Measurements from ENCODE around the gene RAG1. TPM values are rescaled to one million over a fixed set of nuclear protein-coding genes. Genes with fewer than 3 reads are reported as not detected.

Gene RAG1
- total RNA-seq, 2 donors from 2014 or later: 0.16 to 0.27 TPM

- peaks cover under 1% of the 10 kb centered on the region for H3K36me3 Mint-ChIP-seq (ENCODE audit: low read depth)
- H3K27ac Mint-ChIP-seq: no peak overlapping the region
- H3K27me3 Mint-ChIP-seq: peaks cover 66% of the 10 kb centered on the region
- no peak overlapping the region for H3K4me3 Mint-ChIP-seq
- H3K4me1 Mint-ChIP-seq: peaks cover 10% of the 10 kb centered on the region
- ATAC-seq (no peak), DNase-seq (no peak)
- H3K9me3 ChIP-seq (ENCODE audit: control insufficient read depth, low read length, poor library complexity, severe bottlenecking): no peaks in the 10 kb centered on the region
Observed at GRCh38 chr11:36569095-36569494, 1.3 kb downstream of the RAG1 start.

DNA sequence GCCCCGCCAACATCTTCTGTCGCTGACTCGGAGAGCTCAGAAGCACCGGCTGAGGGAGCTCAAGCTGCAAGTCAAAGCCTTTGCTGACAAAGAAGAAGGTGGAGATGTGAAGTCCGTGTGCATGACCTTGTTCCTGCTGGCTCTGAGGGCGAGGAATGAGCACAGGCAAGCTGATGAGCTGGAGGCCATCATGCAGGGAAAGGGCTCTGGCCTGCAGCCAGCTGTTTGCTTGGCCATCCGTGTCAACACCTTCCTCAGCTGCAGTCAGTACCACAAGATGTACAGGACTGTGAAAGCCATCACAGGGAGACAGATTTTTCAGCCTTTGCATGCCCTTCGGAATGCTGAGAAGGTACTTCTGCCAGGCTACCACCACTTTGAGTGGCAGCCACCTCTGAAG lies 6.7 kb downstream of the RAG1 start:
- no peaks in the 10 kb centered on the region for H3K9me3 ChIP-seq (ENCODE audit: control insufficient read depth, low read length, poor library complexity, severe bottlenecking)
- H3K36me3 Mint-ChIP-seq (ENCODE audit: low read depth): peaks cover 2% of the 10 kb centered on the region
- no peaks in the 10 kb centered on the region for H3K4me1 Mint-ChIP-seq
- H3K4me3 Mint-ChIP-seq: no peak overlapping the region
- DNase-seq: no peak
- ATAC-seq: no peak
- H3K27me3 Mint-ChIP-seq: peaks cover 51% of the 10 kb centered on the region
- no peak overlapping the region for H3K27ac Mint-ChIP-seq

GRCh38 chr11:36577373-36577772 lies 9.6 kb downstream of the RAG1 start:
- no peak for ATAC-seq
- Mint-ChIP-seq H3K4me3 (no peak overlapping the region), H3K27me3 (peaks cover 35% of the 10 kb centered on the region), H3K36me3 (ENCODE audit: low read depth) (peaks cover 5% of the 10 kb centered on the region), H3K27ac (no peak overlapping the region), H3K4me1 (no peaks in the 10 kb centered on the region)
- DNase-seq: no peak
- H3K9me3 ChIP-seq (ENCODE audit: control insufficient read depth, low read length, poor library complexity, severe bottlenecking): no peaks in the 10 kb centered on the region

DNA sequence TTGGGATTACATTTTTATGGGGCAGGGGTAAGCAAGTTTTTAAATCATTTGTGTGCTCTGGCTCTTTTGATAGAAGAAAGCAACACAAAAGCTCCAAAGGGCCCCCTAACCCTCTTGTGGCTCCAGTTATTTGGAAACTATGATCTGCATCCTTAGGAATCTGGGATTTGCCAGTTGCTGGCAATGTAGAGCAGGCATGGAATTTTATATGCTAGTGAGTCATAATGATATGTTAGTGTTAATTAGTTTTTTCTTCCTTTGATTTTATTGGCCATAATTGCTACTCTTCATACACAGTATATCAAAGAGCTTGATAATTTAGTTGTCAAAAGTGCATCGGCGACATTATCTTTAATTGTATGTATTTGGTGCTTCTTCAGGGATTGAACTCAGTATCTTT lies 10.1 kb downstream of the RAG1 start:
- H3K36me3 Mint-ChIP-seq (ENCODE audit: low read depth): peaks cover 5% of the 10 kb centered on the region
- peaks cover 31% of the 10 kb centered on the region for H3K27me3 Mint-ChIP-seq
- no peaks in the 10 kb centered on the region for H3K9me3 ChIP-seq (ENCODE audit: control insufficient read depth, low read length, poor library complexity, severe bottlenecking)
- H3K27ac Mint-ChIP-seq: no peak overlapping the region
- no peak overlapping the region for H3K4me3 Mint-ChIP-seq
- no peaks in the 10 kb centered on the region for H3K4me1 Mint-ChIP-seq
- ATAC-seq (no peak), DNase-seq (no peak)

- no peak overlapping the region for H3K27ac Mint-ChIP-seq
- H3K9me3 ChIP-seq (ENCODE audit: control insufficient read depth, low read length, poor library complexity, severe bottlenecking): no peaks in the 10 kb centered on the region
- no peak overlapping the region for H3K4me3 Mint-ChIP-seq
- ATAC-seq (no peak), DNase-seq (no peak)
- H3K36me3 Mint-ChIP-seq (ENCODE audit: low read depth): peaks cover 5% of the 10 kb centered on the region
- no peaks in the 10 kb centered on the region for H3K4me1 Mint-ChIP-seq
- peaks cover 31% of the 10 kb centered on the region for H3K27me3 Mint-ChIP-seq
Observed at GRCh38 chr11:36578458-36578857, 10.7 kb downstream of the RAG1 start.

DNA sequence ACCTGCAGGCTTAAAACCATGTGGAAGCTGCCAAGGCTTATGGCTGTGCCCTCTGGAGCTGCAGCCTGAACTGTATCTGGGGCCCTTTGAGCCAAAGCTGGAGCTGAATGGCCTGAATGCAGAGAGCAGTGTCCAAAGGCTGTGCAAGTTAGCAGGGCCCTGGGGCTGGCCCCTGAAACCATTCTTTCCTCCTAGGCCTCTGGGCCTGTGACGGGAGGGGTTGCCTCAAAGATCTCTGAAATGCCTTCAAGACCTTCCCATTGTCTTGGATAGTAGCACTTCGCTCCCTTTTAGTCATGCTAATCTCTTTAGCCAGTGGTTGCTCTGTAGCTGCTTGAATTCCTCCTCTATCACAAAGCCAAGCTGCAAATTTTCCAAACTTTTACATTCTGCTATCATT lies 13.7 kb downstream of the RAG1 start:
- Mint-ChIP-seq H3K4me3 (no peak overlapping the region), H3K27ac (no peak overlapping the region), H3K36me3 (ENCODE audit: low read depth) (peaks cover 6% of the 10 kb centered on the region), H3K27me3 (peaks cover 29% of the 10 kb centered on the region), H3K4me1 (no peaks in the 10 kb centered on the region)
- H3K9me3 ChIP-seq (ENCODE audit: control insufficient read depth, low read length, poor library complexity, severe bottlenecking): no peaks in the 10 kb centered on the region
- ATAC-seq (no peak), DNase-seq (no peak)

- ATAC-seq (no peak), DNase-seq (no peak)
- Mint-ChIP-seq H3K27me3 (peaks cover 41% of the 10 kb centered on the region), H3K27ac (no peak overlapping the region), H3K4me1 (peaks cover 2% of the 10 kb centered on the region), H3K4me3 (no peak overlapping the region), H3K36me3 (ENCODE audit: low read depth) (peaks cover 6% of the 10 kb centered on the region)
- H3K9me3 ChIP-seq (ENCODE audit: control insufficient read depth, low read length, poor library complexity, severe bottlenecking): no peaks in the 10 kb centered on the region
Observed at GRCh38 chr11:36583667-36584066, 15.9 kb downstream of the RAG1 start.

- no peak overlapping the region for H3K27ac Mint-ChIP-seq
- no peak overlapping the region for H3K4me3 Mint-ChIP-seq
- H3K27me3 Mint-ChIP-seq: peaks cover 56% of the 10 kb centered on the region
- ATAC-seq (peak; percentile 44), DNase-seq (no peak)
- no peaks in the 10 kb centered on the region for H3K9me3 ChIP-seq (ENCODE audit: control insufficient read depth, low read length, poor library complexity, severe bottlenecking)
- peaks cover 3% of the 10 kb centered on the region for H3K36me3 Mint-ChIP-seq (ENCODE audit: low read depth)
- peaks cover 2% of the 10 kb centered on the region for H3K4me1 Mint-ChIP-seq
Observed at GRCh38 chr11:36586543-36586942, 18.7 kb downstream of the RAG1 start.

GRCh38 chr11:36588099-36588498 lies 20.3 kb downstream of the RAG1 start:
- no peak overlapping the region for H3K4me3 Mint-ChIP-seq
- DNase-seq (no peak), ATAC-seq (no peak)
- H3K4me1 Mint-ChIP-seq: peaks cover 2% of the 10 kb centered on the region
- peaks cover 3% of the 10 kb centered on the region for H3K36me3 Mint-ChIP-seq (ENCODE audit: low read depth)
- H3K27me3 Mint-ChIP-seq: peaks cover 66% of the 10 kb centered on the region
- H3K9me3 ChIP-seq (ENCODE audit: control insufficient read depth, low read length, poor library complexity, severe bottlenecking): no peaks in the 10 kb centered on the region
- no peak overlapping the region for H3K27ac Mint-ChIP-seq

- H3K4me3 Mint-ChIP-seq: no peak overlapping the region
- H3K36me3 Mint-ChIP-seq (ENCODE audit: low read depth): peaks cover 3% of the 10 kb centered on the region
- no peaks in the 10 kb centered on the region for H3K9me3 ChIP-seq (ENCODE audit: control insufficient read depth, low read length, poor library complexity, severe bottlenecking)
- ATAC-seq (no peak), DNase-seq (no peak)
- peaks cover 8% of the 10 kb centered on the region for H3K4me1 Mint-ChIP-seq
- H3K27me3 Mint-ChIP-seq: peaks cover 69% of the 10 kb centered on the region
- no peak overlapping the region for H3K27ac Mint-ChIP-seq
Observed at GRCh38 chr11:36590513-36590912, 22.7 kb downstream of the RAG1 start.

DNA sequence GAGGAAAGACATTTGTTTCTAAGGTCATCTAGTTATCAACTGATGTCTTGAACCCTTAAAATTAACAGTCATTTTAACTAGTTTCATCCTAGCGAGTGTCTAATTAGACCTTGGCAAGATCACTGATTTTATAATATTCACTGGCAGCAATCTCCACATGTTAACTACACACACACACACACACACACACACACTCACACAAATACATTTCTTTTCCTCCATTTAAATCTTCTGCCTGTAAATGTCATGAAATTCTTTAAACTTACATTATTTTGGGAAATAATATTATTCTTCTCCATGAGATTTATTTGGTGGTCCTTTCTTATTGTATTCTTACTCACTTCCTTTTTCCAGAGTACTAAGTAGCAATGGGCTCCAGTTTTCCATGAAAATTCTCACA lies 23.6 kb downstream of the RAG1 start:
- Mint-ChIP-seq H3K27me3 (peaks cover 64% of the 10 kb centered on the region), H3K4me1 (peaks cover 8% of the 10 kb centered on the region), H3K4me3 (no peak overlapping the region), H3K27ac (no peak overlapping the region), H3K36me3 (ENCODE audit: low read depth) (no peaks in the 10 kb centered on the region)
- ATAC-seq (no peak), DNase-seq (no peak)
- H3K9me3 ChIP-seq (ENCODE audit: control insufficient read depth, low read length, poor library complexity, severe bottlenecking): no peaks in the 10 kb centered on the region

DNA sequence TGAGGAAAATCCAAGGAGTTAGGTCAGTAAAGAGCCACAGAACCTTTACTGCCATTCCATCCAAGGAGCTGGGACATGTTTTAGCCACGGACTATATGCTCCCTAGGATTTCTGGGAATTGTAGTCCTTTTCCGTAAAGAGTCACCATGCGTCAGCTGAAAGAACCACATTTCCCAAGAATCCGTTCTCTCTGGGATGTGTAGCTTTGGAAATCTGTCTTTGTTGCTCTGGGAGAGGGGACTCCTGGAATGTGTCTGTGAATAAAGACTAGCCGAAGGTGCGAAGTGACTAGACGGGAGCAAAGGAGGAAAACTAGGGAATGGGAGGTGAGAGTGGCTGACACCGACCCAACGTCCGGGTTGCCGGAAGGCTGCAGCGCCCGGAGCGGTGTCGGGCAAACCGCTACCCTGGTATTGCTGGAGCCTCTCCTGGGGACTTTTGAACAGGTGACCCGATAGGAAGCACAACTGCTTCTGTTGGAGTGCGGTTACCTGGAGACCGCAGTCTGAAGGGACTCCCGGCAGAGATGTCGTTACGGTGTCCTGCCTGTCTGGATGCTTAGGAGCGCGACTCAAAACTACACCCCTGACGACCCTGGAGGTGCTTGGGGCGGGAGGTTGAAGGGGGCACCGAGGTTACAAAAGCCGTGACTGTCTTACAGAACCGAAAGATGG lies 26.6 kb downstream of the RAG1 start, which contains the start of gene IFTAP:
Gene IFTAP, plus strand, starts transcription at position 187 of the 674 bp plus-strand sequence. CDS start 15,602 bp downstream, outside the sequence.
- Mint-ChIP-seq H3K4me1 (peaks cover 5% of the 10 kb centered on the region), H3K4me3 (peak within 1 kb of the TSS; percentile 95), H3K27me3 (peaks cover 39% of the 10 kb centered on the region), H3K36me3 (ENCODE audit: low read depth) (no peaks in the 10 kb centered on the region), H3K27ac (peak within 1 kb of the TSS; percentile 69)
- no peaks in the 10 kb centered on the region for H3K9me3 ChIP-seq (ENCODE audit: control insufficient read depth, low read length, poor library complexity, severe bottlenecking)
- ATAC-seq (peak; percentile 95), DNase-seq (no peak)

GRCh38 chr11:36596880-36597279 lies 29.1 kb downstream of the RAG1 start:
- H3K27me3 Mint-ChIP-seq: peaks cover 27% of the 10 kb centered on the region
- peaks cover 5% of the 10 kb centered on the region for H3K4me1 Mint-ChIP-seq
- H3K4me3 Mint-ChIP-seq: no peak overlapping the region
- peaks cover 3% of the 10 kb centered on the region for H3K36me3 Mint-ChIP-seq (ENCODE audit: low read depth)
- ATAC-seq: no peak
- no peak overlapping the region for H3K27ac Mint-ChIP-seq
- no peak for DNase-seq
- no peaks in the 10 kb centered on the region for H3K9me3 ChIP-seq (ENCODE audit: control insufficient read depth, low read length, poor library complexity, severe bottlenecking)

- no peak for ATAC-seq
- H3K27ac Mint-ChIP-seq: no peak within 1 kb of the TSS
- peaks cover 5% of the 10 kb centered on the region for H3K4me1 Mint-ChIP-seq
Observed at GRCh38 chr11:36598051-36598450, 30.2 kb downstream of the RAG1 start, which contains the start of gene RAG2. RAG2 (minus strand) TSS chr11:36598236; CDS start chr11:36594168, 4,068 bp downstream.

More at GRCh38 chr11:36598051-36598450, 30.2 kb downstream of the RAG1 start, which contains the start of gene RAG2:
- Mint-ChIP-seq H3K27me3 (peaks cover 30% of the 10 kb centered on the region), H3K36me3 (ENCODE audit: low read depth) (peaks cover 3% of the 10 kb centered on the region), H3K4me3 (no peak within 1 kb of the TSS)
- no peak for DNase-seq
- no peaks in the 10 kb centered on the region for H3K9me3 ChIP-seq (ENCODE audit: control insufficient read depth, low read length, poor library complexity, severe bottlenecking)

Measured in T-helper 17 cell (primary cell).